ENCODE measurements around the gene GID4. TPM values are rescaled to one million over a fixed set of nuclear protein-coding genes. Genes with fewer than 3 reads are reported as not detected.

Gene GID4
- total RNA-seq, 3 donors from 2014 or later: 7.6 to 8.4 (median 8.3) TPM

DNA sequence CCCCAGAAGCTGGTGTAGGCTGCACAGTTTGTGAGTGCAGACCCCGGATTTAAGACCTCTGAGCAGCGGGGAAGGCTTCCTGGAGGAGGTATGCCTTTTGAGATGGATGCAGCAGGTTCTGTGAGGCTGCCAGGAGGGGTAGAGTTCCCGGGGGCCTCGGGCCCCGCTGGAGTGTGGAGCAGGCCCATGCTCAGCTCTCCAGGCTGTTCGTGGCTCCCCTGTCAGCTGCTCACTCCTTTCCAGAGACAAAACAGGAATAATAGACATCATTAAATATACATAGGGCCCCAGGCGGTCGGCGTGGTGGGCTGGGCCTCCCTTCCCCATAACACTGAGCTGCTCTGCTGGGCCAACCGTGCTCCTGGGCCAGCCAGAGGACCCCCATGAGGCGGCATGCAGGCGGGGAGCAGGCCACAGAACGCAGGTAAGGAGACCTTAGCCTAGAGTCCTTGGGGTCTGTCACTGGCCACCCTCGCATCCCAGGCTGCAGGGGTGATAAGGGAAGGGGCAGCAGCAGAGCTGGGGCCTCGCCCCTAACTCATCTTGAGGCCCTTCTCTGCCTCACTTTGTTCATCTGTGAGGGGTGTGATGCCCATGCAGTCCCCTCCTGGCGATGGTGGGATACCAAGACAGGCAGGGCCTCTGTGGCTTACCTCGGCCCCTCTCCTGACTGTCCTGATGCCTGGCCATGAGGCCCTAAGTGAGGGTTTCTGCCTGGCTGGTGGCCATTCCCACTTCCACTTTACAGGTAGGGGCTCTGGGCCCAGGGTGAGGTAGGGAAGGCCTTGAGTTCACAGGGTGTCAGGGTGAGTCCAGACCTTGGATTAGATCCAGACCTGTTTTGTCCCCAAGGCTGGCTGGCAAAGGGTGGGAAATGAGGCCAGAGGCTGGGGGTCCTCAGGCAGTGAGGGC, 69.4 kb downstream of the GID4 start, which contains the start of gene MYO15A:
Gene MYO15A (plus strand): TSS at position 356 of the 912 bp plus-strand sequence. CDS start 10,045 bp downstream, outside the sequence.
- DNase-seq (no peak), ATAC-seq (no peak)
- no peaks in the 10 kb centered on the region for H3K27me3 Mint-ChIP-seq (ENCODE audit: low read depth)
- H3K9me3 Mint-ChIP-seq: no peaks in the 10 kb centered on the region
- H3K4me1 Mint-ChIP-seq (ENCODE audit: low read depth): no peaks in the 10 kb centered on the region
- H3K4me3 Mint-ChIP-seq: no peak within 1 kb of the TSS
- no peaks in the 10 kb centered on the region for H3K36me3 Mint-ChIP-seq (ENCODE audit: insufficient read depth)

DNA sequence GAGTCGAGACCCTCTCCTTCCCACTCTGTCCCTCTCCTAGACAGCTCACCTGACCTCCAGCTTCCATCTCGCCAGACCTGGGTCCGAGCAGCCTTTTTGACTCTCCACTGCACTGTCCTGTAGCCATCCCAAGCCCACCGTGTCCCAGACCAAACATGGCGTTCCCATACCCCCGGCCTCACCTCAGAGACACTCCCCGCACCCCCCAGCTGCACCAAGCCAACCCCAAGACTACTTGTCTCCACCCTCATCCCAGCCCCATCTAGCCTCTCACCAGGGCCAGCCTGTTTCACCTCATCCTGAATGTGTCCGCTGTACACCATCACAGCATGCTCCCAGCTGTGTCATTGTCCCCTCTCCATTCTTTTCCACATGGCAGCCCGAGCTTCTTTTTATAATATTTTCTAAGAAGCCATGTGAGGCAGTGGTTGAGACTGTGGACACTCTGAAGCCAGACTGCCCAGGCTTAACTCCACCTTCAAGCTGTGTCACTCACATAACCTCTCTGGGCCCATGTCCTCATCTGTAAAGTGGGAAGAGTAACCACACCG, 70.8 kb downstream of the GID4 start:
- Mint-ChIP-seq H3K4me1 (ENCODE audit: low read depth) (no peaks in the 10 kb centered on the region), H3K4me3 (no peak overlapping the region), H3K36me3 (ENCODE audit: insufficient read depth) (no peaks in the 10 kb centered on the region), H3K9me3 (no peaks in the 10 kb centered on the region), H3K27me3 (ENCODE audit: low read depth) (no peaks in the 10 kb centered on the region)
- DNase-seq: no peak
- ATAC-seq: no peak

DNA sequence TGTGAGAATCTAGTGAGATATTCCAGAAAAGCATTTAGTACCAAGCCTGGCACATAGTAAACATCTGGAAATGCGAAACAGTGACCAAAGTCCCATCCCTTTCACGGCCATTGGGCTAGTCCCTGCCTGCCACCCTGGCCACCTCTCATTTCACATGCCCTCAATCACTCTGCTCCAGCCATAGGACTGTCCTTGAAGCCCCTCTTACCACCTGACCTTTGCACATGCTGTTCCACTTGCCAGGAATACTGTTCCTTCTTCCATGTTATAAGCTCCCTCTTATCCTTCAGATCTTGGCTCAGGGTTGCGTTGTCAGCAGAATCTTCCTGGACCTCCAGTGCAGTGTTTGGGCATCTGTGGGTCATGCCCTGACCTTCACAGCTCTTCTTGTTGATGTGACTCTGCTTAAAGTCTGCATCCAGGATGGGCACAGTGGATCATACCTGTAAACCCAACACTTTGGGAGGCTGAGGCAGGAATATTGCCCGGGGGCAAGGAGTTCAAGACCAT, 71.5 kb downstream of the GID4 start:
- Mint-ChIP-seq H3K4me3 (no peak overlapping the region), H3K9me3 (no peaks in the 10 kb centered on the region), H3K36me3 (ENCODE audit: insufficient read depth) (no peaks in the 10 kb centered on the region), H3K27me3 (ENCODE audit: low read depth) (no peaks in the 10 kb centered on the region), H3K4me1 (ENCODE audit: low read depth) (no peaks in the 10 kb centered on the region)
- ATAC-seq (no peak), DNase-seq (no peak)

- H3K4me3 Mint-ChIP-seq: no peak overlapping the region
- ATAC-seq (no peak), DNase-seq (no peak)
- no peaks in the 10 kb centered on the region for H3K36me3 Mint-ChIP-seq (ENCODE audit: insufficient read depth)
- H3K4me1 Mint-ChIP-seq (ENCODE audit: low read depth): no peaks in the 10 kb centered on the region
- no peaks in the 10 kb centered on the region for H3K27me3 Mint-ChIP-seq (ENCODE audit: low read depth)
- H3K9me3 Mint-ChIP-seq: no peaks in the 10 kb centered on the region
Measured at GRCh38 chr17:18111330-18111971, 72.2 kb downstream of the GID4 start.

DNA sequence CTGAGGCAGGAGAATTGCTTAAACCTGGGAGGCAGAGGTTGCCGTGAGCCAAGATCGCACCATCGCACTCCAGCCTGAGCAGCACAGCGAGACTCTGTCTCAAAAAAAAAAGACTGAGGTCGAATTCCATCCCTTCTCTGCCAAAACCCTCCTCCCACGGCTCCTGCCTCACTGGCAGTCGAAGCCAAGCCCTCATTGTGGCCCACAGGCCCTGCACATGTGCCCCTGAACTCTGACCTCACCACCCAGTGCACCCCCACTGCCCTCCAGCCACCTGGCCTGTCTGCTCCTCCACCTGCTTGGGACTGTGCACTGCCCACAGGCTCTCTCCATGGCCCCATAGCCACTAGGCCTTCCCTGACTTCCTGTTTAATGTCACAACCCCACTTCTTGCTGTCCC, 76.3 kb downstream of the GID4 start:
- no peak for DNase-seq
- Mint-ChIP-seq H3K4me1 (ENCODE audit: low read depth) (no peaks in the 10 kb centered on the region), H3K4me3 (no peak overlapping the region), H3K27me3 (ENCODE audit: low read depth) (no peaks in the 10 kb centered on the region), H3K36me3 (ENCODE audit: insufficient read depth) (peaks cover 2% of the 10 kb centered on the region), H3K9me3 (peaks cover 4% of the 10 kb centered on the region)
- no peak for ATAC-seq

GRCh38 chr17:18116078-18116477, 76.9 kb downstream of the GID4 start:
- Mint-ChIP-seq H3K36me3 (ENCODE audit: insufficient read depth) (peaks cover 2% of the 10 kb centered on the region), H3K4me1 (ENCODE audit: low read depth) (no peaks in the 10 kb centered on the region), H3K4me3 (no peak overlapping the region), H3K9me3 (peaks cover 4% of the 10 kb centered on the region), H3K27me3 (ENCODE audit: low read depth) (no peaks in the 10 kb centered on the region)
- ATAC-seq (no peak), DNase-seq (no peak)

DNA sequence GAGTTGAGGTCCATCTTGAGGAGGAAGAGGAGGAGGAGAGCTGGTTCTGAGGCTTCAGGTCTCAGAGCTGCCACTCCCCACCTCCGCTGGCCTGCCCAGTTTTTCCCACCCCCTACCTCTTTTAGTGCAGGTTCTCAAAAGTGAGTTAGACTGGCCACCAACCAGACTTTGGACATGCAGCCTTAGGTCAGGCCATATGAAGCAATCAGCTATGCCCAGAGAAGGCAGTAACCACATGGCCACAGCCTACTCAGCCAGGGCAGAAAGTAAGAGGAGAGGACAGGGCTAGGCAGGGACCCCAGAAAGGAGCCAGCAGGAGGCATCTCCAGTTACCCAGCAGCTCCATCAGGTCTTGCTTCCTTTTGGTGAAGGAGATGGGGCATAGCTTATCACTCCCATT, 78.3 kb downstream of the GID4 start:
- no peak overlapping the region for H3K4me3 Mint-ChIP-seq
- ATAC-seq (no peak), DNase-seq (no peak)
- no peaks in the 10 kb centered on the region for H3K27me3 Mint-ChIP-seq (ENCODE audit: low read depth)
- H3K4me1 Mint-ChIP-seq (ENCODE audit: low read depth): no peaks in the 10 kb centered on the region
- peaks cover 2% of the 10 kb centered on the region for H3K36me3 Mint-ChIP-seq (ENCODE audit: insufficient read depth)
- H3K9me3 Mint-ChIP-seq: peaks cover 4% of the 10 kb centered on the region

Other genes starting within 250 kb of the GID4 start
- 10 to 100 TPM; 34.3 to 44.0 (median 34.6) TPM for gene SREBF1, start 202.4 kb upstream of the GID4 start, total RNA-seq
- gene TOM1L2, start 67.0 kb upstream of the GID4 start, total RNA-seq: 1 to 10 TPM; 5.5 to 6.6 (median 5.5) TPM
- gene DRC3, start 66.5 kb upstream of the GID4 start, total RNA-seq: 1 to 10 TPM in 1 of 3 donors, under 1 TPM in 2; 0.49 to 1.3 (median 0.55) TPM
- gene ATPAF2, start 240 bp upstream of the GID4 start, total RNA-seq: 10 to 100 TPM; 27.3 to 33.7 (median 33.4) TPM
- gene DRG2, start 48.5 kb downstream of the GID4 start, total RNA-seq: 10 to 100 TPM; 68.5 to 72.0 (median 70.6) TPM
- gene MYO15A, start 69.3 kb downstream of the GID4 start, total RNA-seq: under 1 TPM; 0.11 to 0.24 (median 0.23) TPM
- gene ALKBH5, start 144.4 kb downstream of the GID4 start, total RNA-seq: 100 to 1,000 TPM; 112 to 120 (median 114) TPM
- 10 to 100 TPM; 18.1 to 19.8 (median 19.0) TPM for gene LLGL1, start 186.2 kb downstream of the GID4 start, total RNA-seq
- 100 to 1,000 TPM; 235 to 264 (median 244) TPM for gene FLII, start 219.3 kb downstream of the GID4 start, total RNA-seq
- gene MIEF2, start 221.3 kb downstream of the GID4 start, total RNA-seq: 1 to 10 TPM; 1.5 to 3.0 (median 2.1) TPM

Measured in activated T-cell treated with anti-CD3 and anti-CD28 coated beads, Interleukin-2, amount 50 U/mL, for 4 hours (primary cell).